Head of caudate nucleus (tissue), 42 donors: ENCODE data around the gene CBLB.

ENCODE experiments used
- DNase-seq, 42 donors: peaks; one replicate each; pipeline versions ENCODE4 v3.0.0 to v3.0.0-alpha.2; 2020 to 2021; ENCODE audit warnings: mixed read lengths in 7 of 42
- intact Hi-C: fragments of 100-400 bp; cut with DNase I; formaldehyde crosslinking; loops from one replicate; pipeline ENCODE4 v1.15.0; 2022

CBLB gene

DNA sequence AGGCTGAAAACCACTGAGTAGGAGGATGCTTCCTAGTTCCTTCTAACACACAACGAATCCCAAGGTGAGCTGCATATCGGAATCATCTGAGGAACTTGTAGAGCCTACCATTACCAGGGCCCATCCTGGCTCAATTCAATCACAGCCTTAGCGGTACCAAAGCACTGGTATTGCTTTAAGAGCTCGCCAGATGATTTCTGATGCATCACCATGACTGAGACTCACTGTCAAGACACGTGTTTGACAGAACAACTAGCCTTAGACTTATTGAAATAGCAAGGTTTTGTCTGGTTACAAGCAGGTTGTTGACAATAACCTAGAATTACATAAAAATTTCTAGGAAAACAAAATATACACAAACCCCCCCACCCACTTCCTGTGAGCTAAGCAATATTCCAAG lies 68.5 kb downstream of the CBLB start:
- intact Hi-C loops = no loop called here
- DNase-seq = no peak

DNA sequence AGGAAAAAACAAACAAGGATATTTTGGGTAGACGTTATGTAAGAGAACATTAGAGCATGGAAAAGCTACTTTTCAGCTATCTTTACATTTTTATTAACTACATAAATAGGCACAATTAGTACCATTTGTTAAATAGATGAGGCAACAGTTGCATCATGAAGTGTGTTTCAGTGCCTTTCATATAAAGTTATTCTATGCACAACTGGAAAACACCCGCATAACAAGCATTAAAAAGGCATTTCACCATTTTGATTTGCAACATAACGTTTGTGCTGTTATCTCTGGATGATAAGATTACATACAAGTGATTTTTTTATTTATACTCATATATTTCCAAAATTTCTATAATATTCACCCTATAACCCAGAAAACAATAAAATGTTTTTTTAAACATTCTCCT lies 69.5 kb downstream of the CBLB start:
- intact Hi-C loops = no loop called here
- no peak for DNase-seq

DNA sequence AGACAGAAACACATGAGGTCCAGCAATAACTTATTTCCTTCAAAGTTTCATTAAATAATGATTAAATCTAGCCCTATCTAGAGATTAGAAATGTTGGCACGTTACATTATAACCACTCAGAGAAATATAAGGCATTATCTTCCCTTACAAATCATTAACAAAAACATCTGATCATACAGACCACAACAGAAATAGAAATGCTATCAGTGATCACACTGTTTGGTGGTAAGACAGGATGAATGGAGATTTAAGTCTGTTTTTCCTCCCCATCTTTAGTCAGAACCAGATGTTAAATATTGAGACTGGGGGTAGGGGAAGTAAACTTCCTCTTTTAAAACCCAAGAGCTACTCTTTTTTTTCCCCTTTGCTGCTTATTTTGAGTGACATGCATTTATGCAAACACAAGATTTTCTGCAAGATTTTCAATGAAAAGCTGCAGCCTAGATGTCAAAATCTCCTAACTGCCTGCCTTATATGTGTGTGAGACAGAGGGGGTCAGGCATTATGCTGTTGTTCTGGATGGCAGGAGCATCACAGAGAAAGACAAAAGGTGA lies 70.4 kb downstream of the CBLB start:
- DNase-seq = no peak
- intact Hi-C loops = no loop called here

DNA sequence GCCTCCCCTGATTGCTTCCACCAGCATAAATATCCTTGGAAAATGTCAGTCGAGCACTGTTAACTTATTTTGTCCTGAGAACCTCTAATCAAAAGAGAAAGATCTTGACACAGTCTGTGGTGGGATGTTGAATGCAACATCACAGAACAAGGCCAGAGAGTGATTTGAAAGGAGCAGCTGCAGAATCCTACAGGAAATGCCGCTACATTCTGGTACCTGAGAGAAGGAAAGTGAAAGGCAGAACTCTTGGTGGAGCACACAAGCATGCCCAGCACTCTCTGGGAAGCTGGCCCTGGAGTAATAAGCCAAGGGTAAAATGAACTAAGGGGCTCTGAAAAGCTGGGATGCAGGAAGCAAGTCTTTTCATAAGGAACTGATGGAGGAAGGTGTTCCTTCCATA lies 75.8 kb downstream of the CBLB start:
- no peak for DNase-seq
- intact Hi-C loops = no loop called here

DNA sequence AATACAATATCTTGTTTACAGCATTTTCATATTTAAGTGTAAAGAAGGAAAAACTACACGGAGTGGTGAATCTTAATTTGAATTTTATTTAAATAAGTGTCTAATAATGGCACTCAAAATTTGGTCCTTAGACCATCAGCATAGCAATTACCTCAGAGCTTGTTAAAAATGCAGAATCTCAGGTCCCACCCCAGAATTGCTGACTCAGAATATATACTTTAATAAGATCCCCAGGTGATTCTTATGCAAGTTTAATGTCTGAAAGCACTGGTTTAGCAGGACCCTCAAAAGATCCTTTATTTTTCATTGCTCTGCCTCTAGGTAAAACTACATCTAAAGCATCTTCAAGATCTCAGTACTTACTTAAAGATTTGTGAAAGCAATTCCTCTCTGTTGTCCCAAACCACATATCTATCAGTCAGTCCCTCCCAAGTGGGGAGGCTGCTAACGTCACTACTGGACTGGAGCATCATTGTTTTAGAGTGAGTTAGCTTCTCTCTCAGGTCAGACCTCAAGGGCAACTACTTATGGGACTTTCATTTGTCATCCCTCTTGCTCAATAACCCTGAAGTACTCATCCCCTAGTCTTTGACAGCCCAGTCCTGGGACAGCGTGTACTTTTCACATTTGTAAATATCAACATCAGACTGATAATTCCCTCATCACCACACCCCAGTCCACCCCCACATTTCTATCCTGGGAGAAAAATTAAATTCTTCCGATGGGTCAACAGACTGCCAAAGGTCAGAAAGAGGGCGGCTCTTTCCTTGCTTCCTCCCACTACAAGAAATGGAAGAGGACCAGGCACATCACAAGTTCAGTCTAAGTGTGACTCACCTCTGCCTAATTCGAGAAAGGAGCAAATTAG lies 76.7 kb downstream of the CBLB start:
- DNase-seq = no peak
- intact Hi-C loops = no loop called here

DNA sequence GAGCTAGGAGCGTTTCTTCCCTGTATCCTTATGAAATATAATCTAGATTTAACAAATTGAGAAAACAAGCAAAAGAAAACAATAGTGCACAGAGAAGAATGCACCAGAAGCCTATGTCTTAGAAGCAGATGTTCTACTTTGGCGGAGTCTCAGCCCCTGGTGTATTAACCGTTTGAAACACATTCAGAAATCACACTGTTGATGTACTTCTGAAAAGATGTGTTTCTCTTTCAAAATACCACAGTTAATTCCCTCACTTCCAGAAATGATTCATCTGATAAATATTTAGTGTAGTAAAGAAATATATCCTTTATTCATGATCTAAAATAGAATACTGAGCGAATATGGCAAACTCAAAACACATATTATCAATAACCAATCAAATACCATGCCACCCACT lies 77.7 kb downstream of the CBLB start:
- intact Hi-C loops = no loop called here
- DNase-seq = no peak

DNA sequence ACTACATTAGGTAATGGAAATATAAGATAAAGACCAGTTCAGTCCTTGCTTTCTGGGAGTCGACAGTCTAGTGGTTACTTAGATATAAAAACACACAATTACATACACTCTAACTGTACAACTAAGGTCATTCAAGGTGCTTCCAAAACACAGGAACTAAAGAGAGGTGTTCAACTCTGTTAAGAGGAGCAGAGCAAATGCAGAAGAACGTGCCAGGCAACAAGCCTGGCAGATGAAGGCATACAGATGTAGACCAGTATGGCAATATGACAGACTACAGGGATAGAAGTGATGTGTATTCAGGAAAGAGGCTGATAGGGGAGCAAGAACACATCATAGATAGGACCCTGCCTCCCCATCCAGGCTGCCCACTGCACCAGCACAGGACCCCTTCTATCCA lies 78.3 kb downstream of the CBLB start:
- intact Hi-C loops = no loop called here
- DNase-seq = no peak

DNA sequence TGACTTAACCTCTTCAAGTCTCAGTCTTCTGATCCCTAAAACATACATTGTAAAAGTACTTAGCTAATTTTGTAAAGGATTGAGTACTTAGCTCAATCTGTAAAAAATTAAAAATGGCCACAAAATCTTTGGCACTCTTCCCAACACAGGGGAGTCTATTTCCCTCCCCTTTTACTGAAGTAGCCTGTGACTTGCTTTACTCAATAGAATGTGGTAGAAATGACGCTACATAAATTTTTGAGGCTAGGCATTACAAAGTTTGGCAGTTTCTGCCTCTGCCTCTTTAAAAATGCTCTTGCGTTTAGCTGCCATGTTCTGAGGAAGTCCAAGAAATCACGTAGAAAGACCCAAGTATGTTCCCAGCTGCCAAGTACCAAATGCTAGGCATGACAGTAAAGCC lies 80.2 kb downstream of the CBLB start:
- no peak for DNase-seq
- intact Hi-C loops = no loop called here

DNA sequence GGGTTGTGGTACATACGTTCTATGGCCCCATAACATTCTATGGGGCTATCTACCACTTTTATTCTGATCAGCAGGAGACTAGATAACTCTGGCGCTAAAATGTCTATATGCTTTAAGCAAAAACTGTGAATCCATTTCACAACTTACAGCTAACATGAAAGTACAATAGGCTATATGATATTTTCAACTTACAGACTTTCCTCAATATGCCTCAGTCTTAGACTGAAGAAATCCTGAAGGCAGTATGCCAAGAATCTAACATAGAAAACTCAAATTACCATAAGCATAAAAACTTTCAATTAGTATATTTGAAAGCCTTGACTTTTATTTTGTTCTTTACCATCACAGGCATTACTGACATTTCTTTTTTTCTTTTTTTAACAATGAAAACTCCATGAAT lies 81.4 kb downstream of the CBLB start:
- no peak for DNase-seq
- intact Hi-C loops = no loop called here

DNA sequence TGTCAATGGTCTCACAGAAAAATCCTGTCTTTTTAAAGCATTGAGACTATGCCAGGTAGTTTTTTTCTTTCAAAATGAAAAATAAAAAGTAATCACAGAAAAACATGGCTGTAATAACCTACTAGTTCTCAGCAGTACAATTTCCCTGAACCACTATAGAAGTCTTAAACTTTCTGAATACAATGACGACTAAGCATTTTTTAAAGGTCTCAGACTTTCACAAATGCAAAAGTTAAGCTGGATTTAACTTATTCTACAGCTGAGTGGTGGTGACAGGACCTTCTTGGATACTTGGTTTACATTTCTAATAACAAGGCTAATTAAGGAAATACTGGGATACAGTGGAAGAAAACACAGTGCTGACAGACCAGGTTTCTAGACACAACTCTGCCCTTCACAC lies 81.8 kb downstream of the CBLB start:
- intact Hi-C loops = no loop called here

DNA sequence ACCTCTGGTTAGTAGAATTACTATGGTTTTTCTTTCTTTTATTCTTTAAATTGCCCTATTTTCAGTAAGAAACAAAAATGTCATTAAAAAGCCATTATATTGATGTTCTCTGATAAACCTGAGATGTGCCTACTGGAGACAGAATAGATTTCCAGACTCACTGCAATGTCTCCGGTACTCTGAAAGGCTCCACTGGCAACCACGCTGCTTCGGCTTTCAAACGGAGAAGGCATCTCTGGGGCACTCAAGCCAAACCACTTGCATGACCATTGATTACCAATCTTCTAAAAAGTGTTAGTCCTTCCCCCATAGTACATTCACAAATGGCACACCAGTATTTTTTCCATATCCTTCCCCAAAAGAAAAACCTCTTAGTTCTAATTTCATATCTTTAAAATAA lies 82.6 kb downstream of the CBLB start:
- DNase-seq = no peak
- intact Hi-C loops = no loop called here

More for the DNA sequence above, 81.8 kb downstream of the CBLB start:
- no peak for DNase-seq

DNA sequence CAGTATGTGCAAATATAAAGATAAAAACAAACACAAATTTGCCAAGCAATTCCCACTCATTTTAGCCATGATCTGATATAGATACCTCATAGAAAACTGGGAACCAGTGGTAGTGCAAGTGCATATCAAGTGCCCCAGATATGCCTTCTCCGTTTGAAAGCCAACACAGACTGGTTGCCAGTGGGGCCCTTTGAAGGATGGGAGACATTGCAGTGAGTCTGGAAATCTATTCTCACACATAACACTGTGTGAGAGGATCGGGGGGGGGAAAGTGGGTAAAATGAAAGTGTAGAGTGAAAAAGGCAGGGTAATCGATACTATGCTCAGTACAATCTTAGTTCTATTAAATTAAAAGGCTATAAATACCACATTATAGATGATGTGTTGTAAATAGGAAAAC lies 83.0 kb downstream of the CBLB start:
- DNase-seq = no peak
- intact Hi-C loops = no loop called here

DNA sequence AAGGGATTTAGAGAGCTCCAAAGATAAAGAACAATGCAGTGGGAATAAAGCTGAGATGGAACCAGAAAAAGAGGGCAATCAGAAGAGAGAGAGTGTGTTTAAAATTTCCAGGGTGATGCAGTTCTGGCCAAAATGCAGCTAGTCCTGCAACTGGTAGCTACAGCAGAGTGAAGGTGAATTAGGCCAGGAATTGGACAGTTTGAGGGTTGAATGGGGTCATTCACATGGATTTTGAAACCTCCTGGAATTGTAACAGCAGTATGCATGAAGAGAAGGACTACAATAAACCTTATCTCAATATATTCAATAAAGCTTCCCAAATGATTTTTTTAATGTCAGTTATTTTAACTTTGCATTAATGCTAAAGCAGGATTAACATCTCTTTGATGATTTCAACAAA lies 85.2 kb downstream of the CBLB start:
- intact Hi-C loops = no loop called here
- DNase-seq = no peak

DNA sequence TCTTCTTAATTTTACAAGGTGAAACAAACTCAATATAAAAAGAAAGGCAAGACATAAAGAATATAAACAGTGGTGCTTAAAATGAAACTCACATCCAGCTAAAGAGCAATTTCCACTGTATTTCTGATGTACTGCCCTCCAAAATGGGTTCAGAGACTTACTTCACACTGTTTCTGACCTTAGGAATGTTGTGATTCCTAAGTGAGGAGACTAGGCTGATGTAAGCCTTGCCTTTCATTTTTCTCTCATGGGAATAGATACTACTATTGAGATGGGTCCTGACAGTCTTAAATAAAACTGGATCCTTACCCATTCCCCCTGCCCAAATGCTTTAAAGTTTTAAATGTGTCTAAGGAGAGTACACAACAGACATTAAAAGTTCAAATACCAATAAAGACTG lies 86.9 kb downstream of the CBLB start:
- no peak for DNase-seq
- intact Hi-C loops = no loop called here

DNA sequence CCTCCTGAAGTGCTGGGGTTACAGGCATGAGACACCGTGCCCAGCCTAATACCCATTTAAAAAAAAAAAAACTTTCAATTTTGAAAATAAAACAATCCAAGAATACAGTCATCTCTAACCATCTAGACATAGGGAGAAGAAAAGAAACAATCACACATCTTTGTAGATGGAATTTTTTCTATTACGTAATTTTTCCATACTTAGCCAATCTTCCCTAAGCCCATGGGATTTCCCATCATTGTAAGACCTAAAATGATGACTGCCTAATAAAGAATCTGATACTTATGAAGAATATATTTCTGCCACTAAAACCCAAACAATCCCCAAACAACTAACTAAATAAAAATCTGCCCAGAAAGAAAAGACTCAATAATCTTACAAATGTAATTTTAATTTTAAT lies 88.7 kb downstream of the CBLB start:
- DNase-seq = no peak
- intact Hi-C loops = no loop called here

DNA sequence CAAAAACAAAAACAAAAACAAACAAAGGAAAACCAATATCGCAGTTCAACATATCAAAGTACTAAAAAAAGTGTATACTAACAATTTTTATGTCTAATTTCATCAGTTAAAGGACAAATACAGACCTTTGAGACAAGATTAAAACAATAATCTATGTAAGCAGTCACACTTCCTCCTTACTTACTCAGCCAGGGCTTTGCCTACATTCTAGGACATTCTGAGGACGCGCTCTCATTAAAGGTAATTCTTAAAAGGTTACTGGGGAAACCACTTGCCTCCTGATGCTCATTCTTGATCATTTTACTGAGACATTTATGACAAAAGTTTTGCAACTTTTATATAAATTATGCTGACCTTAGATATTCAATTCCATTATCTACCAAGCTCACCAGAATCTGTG lies 93.4 kb downstream of the CBLB start:
- intact Hi-C loops = no loop called here
- DNase-seq = no peak

DNA sequence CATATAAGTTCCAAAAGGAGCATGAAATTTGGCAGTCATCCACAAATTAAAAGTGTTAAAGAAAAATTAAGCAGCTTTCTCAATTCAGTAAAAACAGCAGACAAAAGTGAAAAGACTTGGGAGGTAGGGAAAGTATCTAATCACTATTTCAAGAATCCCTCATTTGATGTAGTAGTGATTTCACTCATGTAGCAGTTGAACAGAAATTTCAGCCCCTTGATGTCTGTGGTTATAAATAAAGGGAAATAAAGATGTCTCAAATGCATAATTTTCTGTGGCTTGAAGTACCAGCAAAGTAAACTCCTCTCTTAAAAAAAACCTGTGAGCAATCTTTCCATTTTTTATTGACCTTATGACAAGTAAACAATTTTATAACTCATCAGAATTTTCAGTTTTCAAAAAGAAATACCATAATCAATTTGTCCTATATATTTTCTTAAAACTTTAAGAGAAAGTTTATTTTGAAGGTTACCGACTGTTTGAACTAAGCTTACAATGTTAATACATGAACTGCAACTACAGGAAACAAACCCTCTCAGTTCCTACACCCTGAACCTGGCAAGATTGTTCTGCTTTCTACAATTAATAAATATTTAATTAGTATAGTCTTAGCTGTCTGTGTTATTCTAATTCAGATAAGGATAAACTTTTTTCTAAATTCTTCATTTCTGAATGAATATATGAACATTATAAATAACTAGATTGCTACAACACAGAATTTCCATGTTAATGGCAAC lies 94.2 kb downstream of the CBLB start:
- no peak for DNase-seq
- intact Hi-C loops = no loop called here

DNA sequence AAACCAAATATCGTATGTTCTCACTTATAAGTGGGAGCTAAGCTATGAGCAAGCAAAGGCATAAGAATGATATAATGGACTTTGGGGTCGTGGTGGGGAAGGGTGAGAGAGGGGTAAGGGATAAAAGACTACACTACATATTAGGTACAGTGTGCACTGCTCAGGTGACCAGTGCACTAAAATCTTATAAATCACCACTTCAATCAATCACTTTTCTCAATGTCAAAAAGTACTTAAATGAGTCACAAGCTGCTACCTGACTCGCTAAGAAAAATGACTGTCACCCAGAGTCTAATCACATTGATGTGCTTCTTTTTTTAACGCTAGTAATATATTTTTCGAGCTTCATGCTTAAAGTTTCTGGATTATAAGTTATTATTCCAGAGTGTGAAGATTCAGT lies 95.5 kb downstream of the CBLB start:
- no peak for DNase-seq
- intact Hi-C loops = no loop called here

DNA sequence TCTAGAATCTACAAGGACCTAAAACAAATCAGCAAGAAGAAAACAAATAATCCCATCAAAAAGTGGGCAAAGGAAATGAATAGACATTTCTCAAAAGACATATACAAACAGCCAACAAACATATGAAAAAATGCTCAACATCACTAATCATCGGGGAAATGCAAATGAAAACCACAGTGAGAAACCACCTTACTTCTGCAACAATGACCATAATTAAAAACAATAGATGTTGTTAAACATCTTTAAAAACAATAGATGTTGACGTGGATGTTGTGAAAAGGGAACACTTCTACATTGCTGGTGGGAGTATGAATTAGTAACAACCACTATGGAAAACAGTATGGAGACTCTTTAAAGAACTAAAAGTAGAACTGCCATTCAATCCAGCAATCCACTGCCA lies 96.2 kb downstream of the CBLB start:
- no peak for DNase-seq
- intact Hi-C loops = no loop called here

DNA sequence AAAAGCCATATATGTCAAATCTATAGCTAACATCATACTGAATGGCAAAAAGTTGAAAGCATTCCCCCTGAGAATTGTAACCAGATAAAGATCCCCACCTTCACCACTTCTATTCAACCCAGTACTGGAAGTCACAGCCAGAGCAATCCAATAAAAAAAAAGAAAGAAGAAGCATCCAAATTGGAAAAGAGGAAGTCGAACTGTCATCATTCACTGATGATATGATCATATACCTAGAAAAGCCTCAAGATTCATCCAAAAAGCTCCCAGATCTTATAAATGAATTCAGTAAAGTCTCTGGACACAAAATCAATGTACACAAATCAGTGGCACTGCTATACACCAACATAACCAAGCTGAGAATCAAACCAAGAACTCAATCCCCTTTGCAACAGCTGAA lies 97.4 kb downstream of the CBLB start:
- no peak for DNase-seq
- intact Hi-C loops = no loop called here

DNA sequence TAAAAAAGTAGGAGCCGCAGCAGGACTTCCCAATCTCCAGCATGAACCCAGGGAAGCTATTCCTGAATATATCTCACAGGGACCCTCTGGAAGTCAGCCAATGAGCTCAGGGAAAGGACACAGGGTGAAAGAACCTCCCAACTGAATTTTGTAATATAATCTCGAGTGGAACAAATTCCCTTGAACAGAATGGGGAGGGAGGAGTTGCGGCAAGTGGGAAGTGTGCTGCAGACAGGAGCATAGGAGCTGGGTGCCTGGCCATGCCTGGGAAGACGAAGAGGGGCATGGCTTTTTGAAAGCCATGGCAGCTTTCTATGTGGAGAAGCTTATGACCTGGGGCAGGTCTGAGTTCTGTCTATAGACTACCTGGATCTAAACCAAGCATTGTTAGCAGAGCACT lies 98.4 kb downstream of the CBLB start:
- DNase-seq = no peak
- intact Hi-C loops = no loop called here
